Gastrocnemius medialis (tissue), 4 donors: Measurements from ENCODE around the gene MTERF1.
"Not testable (repeated sequence)": the region's sequence is repeated elsewhere in the genome, so short reads cannot be mapped to it uniquely, and the experiment has no call there.

Source experiments
- CTCF ChIP-seq, 5 experiments: fragments of 450-650 bp in 3 of 5; fragments of 200-600 bp in 2 of 5; sonication (generic) in 2 of 5; IDR thresholded peaks in 4 of 5; conservative IDR thresholded peaks in 1 of 5; 1 replicate in 4 of 5; 2 replicates in 1 of 5; pipeline ENCODE4 v1.5.1; 2016 to 2019; ENCODE audit warnings: antibody characterized with exemption in 5 of 5, mild to moderate bottlenecking in 3 of 5, moderate library complexity in 3 of 5
- POLR2A ChIP-seq, 2 donors: fragments of 450-650 bp; IDR thresholded peaks; one replicate each; pipeline ENCODE4 v1.6.1; 2017; ENCODE audit warnings: antibody characterized with exemption in 2 of 2, mild to moderate bottlenecking in 2 of 2, moderate library complexity in 2 of 2

- not testable (repeated sequence) for TF ChIP-seq CTCF (IDR thresholded peaks at IDR 0.05 in 4 of 5, conservative IDR thresholded peaks at IDR 0.05 in 1 of 5); POLR2A (IDR thresholded peaks at IDR 0.05)
Measured at GRCh38 chr7:91893699-91894098, 13.2 kb upstream of the MTERF1 start.
